ENCODE results near the gene ABCC8.

DNA sequence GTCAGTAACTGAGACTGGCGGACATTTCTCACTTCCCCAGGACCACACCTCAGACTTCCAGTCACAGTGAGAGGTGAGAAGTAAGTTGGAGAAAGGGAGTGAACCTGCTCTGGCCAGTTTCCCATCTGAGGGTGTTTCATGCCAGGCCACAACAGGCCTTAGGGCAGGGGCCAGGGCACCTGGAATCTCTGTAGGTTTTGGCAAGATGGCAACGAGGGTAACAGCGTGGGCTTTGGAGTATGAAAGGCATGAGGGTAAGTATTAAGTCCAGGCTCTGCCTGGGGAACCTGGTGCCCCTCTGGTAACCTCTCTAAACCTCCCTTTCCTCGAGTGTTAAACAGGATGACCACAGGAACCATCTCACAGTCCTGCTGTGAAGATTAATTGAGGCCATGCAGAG, 28.5 kb upstream of the ABCC8 start:
- TF ChIP-seq POLR2AphosphoS5 (IDR thresholded peaks at IDR 0.05; ENCODE audit: low read depth, low read length) (no peak), GATA2 (CRISPR knock-in tag; IDR thresholded peaks at IDR 0.05) (no peak), RCOR1 (IDR thresholded peaks at IDR 0.05; ENCODE audit: low read length) (no peak), SIN3A (IDR thresholded peaks at IDR 0.05; ENCODE audit: borderline replicate concordance, low read depth, low read length) (no peak)

All from SK-N-SH (cell line).